ENCODE results near the gene MIXL1.
"Not testable (repeated sequence)": the region's sequence is repeated elsewhere in the genome, so short reads cannot be mapped to it uniquely, and the experiment has no call there.

MIXL1 gene

GRCh38 chr1:226187380-226187779 lies 36.1 kb upstream of the MIXL1 start:
- TF ChIP-seq CTCF (conservative IDR thresholded peaks at IDR 0.05; ENCODE audit: low read length) = no peak

GRCh38 chr1:226195144-226195543 lies 28.3 kb upstream of the MIXL1 start:
- TF ChIP-seq CTCF (conservative IDR thresholded peaks at IDR 0.05; ENCODE audit: low read length) = no peak
- DNase-seq (ENCODE audit: low read depth) = no peak

More at GRCh38 chr1:226187380-226187779, 36.1 kb upstream of the MIXL1 start:
- peak overlapping the region; percentile 97 for H3K4me3 ChIP-seq (ENCODE audit: low read length)
- DNase-seq (ENCODE audit: low read depth) = no peak

GRCh38 chr1:226199971-226200370 lies 23.5 kb upstream of the MIXL1 start:
- no peak for DNase-seq (ENCODE audit: low read depth)
- H3K4me3 ChIP-seq (ENCODE audit: low read length) = no peak overlapping the region
- TF ChIP-seq CTCF (conservative IDR thresholded peaks at IDR 0.05; ENCODE audit: low read length) = no peak

More at GRCh38 chr1:226195144-226195543, 28.3 kb upstream of the MIXL1 start:
- H3K4me3 ChIP-seq (ENCODE audit: low read length) = no peak overlapping the region

GRCh38 chr1:226201029-226201593 lies 22.4 kb upstream of the MIXL1 start:
- no peak for DNase-seq (ENCODE audit: low read depth)
- peak; percentile 33 for TF ChIP-seq CTCF (conservative IDR thresholded peaks at IDR 0.05; ENCODE audit: low read length)
- no peak overlapping the region for H3K4me3 ChIP-seq (ENCODE audit: low read length)

GRCh38 chr1:226202246-226202645 lies 21.2 kb upstream of the MIXL1 start:
- no peak overlapping the region for H3K4me3 ChIP-seq (ENCODE audit: low read length)
- no peak for TF ChIP-seq CTCF (conservative IDR thresholded peaks at IDR 0.05; ENCODE audit: low read length)
- no peak for DNase-seq (ENCODE audit: low read depth)

GRCh38 chr1:226202666-226203065 lies 20.8 kb upstream of the MIXL1 start:
- not testable (repeated sequence) for DNase-seq (ENCODE audit: low read depth); H3K4me3 ChIP-seq (ENCODE audit: low read length)

GRCh38 chr1:226203240-226203639 lies 20.2 kb upstream of the MIXL1 start:
- no peak for DNase-seq (ENCODE audit: low read depth)
- no peak for TF ChIP-seq CTCF (conservative IDR thresholded peaks at IDR 0.05; ENCODE audit: low read length)
- no peak overlapping the region for H3K4me3 ChIP-seq (ENCODE audit: low read length)

- no peak for DNase-seq (ENCODE audit: low read depth)
- H3K4me3 ChIP-seq (ENCODE audit: low read length) = no peak overlapping the region
- TF ChIP-seq CTCF (conservative IDR thresholded peaks at IDR 0.05; ENCODE audit: low read length) = no peak
These were observed 19.8 kb upstream of the MIXL1 start for GRCh38 chr1:226203655-226204054.
